22Rv1 (cell line): Measurements from ENCODE around the gene TJP3.

Experiments used
- ZFX ChIP-seq: fragments of 450-650 bp; IDR thresholded peaks from 2 replicates; pipeline ENCODE4 v1.6.1; 2017; ENCODE audit warnings: antibody characterized with exemption, borderline replicate concordance
- TF ChIP-seq, protein P1 (sequence below): fragments of 450-650 bp; IDR thresholded peaks from 2 replicates; pipeline ENCODE4 v1.5.1; 2017; ENCODE audit warnings: mild to moderate bottlenecking

DNA sequence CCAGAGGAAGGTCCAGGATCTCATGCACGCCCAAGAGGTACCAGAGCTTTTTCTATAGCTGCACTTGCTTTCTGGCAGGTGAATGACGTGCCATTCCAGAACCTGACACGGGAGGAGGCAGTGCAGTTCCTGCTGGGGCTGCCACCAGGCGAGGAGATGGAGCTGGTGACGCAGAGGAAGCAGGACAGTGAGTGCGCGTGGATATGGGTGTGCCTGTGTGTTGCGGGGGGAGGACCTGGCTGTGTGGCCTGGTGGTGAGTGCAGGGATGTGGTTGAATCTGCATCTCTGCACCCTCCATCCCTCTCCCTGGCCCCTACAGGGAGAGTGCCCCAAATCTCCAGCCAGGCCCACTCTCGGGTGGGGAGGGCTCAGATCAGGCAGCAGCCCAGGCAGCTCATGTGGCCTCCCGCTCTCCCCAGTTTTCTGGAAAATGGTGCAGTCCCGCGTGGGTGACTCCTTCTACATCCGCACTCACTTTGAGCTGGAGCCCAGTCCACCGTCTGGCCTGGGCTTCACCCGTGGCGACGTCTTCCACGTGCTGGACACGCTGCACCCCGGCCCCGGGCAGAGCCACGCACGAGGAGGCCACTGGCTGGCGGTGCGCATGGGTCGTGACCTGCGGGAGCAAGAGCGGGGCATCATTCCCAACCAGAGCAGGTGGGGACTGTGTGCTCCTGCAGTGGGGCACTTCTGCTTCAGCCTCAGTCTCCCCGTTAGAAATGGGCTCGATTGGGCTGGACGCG, 30.5 kb downstream of the TJP3 start:
- TF ChIP-seq, protein P1, sequence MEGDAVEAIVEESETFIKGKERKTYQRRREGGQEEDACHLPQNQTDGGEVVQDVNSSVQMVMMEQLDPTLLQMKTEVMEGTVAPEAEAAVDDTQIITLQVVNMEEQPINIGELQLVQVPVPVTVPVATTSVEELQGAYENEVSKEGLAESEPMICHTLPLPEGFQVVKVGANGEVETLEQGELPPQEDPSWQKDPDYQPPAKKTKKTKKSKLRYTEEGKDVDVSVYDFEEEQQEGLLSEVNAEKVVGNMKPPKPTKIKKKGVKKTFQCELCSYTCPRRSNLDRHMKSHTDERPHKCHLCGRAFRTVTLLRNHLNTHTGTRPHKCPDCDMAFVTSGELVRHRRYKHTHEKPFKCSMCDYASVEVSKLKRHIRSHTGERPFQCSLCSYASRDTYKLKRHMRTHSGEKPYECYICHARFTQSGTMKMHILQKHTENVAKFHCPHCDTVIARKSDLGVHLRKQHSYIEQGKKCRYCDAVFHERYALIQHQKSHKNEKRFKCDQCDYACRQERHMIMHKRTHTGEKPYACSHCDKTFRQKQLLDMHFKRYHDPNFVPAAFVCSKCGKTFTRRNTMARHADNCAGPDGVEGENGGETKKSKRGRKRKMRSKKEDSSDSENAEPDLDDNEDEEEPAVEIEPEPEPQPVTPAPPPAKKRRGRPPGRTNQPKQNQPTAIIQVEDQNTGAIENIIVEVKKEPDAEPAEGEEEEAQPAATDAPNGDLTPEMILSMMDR: no peak
- TF ChIP-seq ZFX: no peak
